NT2/D1 (cell line): Measurements from ENCODE around the gene AP1S1.

Experiments
- SUZ12 ChIP-seq: IDR thresholded peaks from 2 replicates; pipeline ENCODE4 v1.6.1; 2011; ENCODE audit not compliant: insufficient read length, insufficient read depth; ENCODE audit errors: extremely low read depth
- YY1 ChIP-seq: IDR thresholded peaks from 2 replicates; pipeline ENCODE4 v1.6.1; 2011; ENCODE audit not compliant: insufficient read length, insufficient read depth
- ZNF274 ChIP-seq: IDR thresholded peaks from 2 replicates; pipeline ENCODE4 v1.6.1; 2011; ENCODE audit warnings: mild to moderate bottlenecking, low read depth, low read length

- TF ChIP-seq ZNF274, result no peak
- no peak for TF ChIP-seq YY1
- no peak for TF ChIP-seq SUZ12
Observed at GRCh38 chr7:101173752-101174244, 19.5 kb downstream of the AP1S1 start.
